Activated CD8-positive, alpha-beta T cell treated with anti-CD3 and anti-CD28 coated beads, Interleukin-2, amount 10 ng/mL, durations not matched to agents 7 days and 5 days (primary cell): ENCODE measurements around the gene PHF23. TPM values are rescaled to one million over a fixed set of nuclear protein-coding genes. Genes with fewer than 3 reads are reported as not detected.
A peak's percentile ranks its signal among the peaks of the same experiment; 100 is the strongest.

Experiments
- ATAC-seq: fragments of 150-1000 bp; cut with Tn5 transposase; one replicate; pipeline ENCODE4 v1.10.0; 2021; ENCODE audit warnings: moderate library complexity
- CTCF ChIA-PET: fragments of 350-600 bp; sonication (Branson Sonifier 250); formaldehyde crosslinking; loops from one replicate; lab custom pipeline; 2021; ENCODE audit warnings: antibody characterized with exemption; lab: Charles Lee
- POLR2A ChIA-PET: fragments of 350-600 bp; sonication (Branson Sonifier 250); formaldehyde crosslinking; loops from one replicate; lab custom pipeline; 2021; ENCODE audit warnings: antibody characterized with exemption; lab: Charles Lee
- DNase-seq: peaks from one replicate; pipeline ENCODE4 v3.0.0-alpha.2; 2020
- H3K27ac Mint-ChIP-seq: one replicate; pipeline ENCODE4 v1.8.0; 2021; ENCODE audit warnings: mild to moderate bottlenecking, mixed read lengths
- H3K27me3 Mint-ChIP-seq: one replicate; pipeline ENCODE4 v1.8.0; 2021; ENCODE audit warnings: low read depth, mixed read lengths
- H3K36me3 Mint-ChIP-seq: one replicate; pipeline ENCODE4 v1.8.0; 2021; ENCODE audit warnings: low read depth, mixed read lengths
- H3K4me1 Mint-ChIP-seq: one replicate; pipeline ENCODE4 v1.8.0; 2021; ENCODE audit warnings: low read depth, mixed read lengths
- H3K4me3 Mint-ChIP-seq: one replicate; pipeline ENCODE4 v1.8.0; 2021; ENCODE audit warnings: mild to moderate bottlenecking, mixed read lengths
- H3K9me3 Mint-ChIP-seq: one replicate; pipeline ENCODE4 v1.8.0; 2022; ENCODE audit warnings: mixed read lengths; ENCODE audit not compliant: insufficient read depth
- total RNA-seq, 2 experiments: library from RNA; stranded (reverse); gene quantifications; one replicate each; pipeline ENCODE4 v1.2.3, GENCODE V29; 2021

The PHF23 gene
- total RNA-seq, 2 experiments from 2014 or later = 53.6 to 57.9 TPM

GRCh38 chr17:7266784-7267183 is 27.5 kb upstream of the PHF23 start:
- POLR2A ChIA-PET = interaction anchor here (0.6 to 1.2 kb wide), 2 partner anchors 28 to 169 kb away, joined by 3 read pairs; partner anchors contain the start of gene PHF23
- H3K9me3 Mint-ChIP-seq = no peaks in the 10 kb centered on the region

GRCh38 chr17:7263801-7264078 is 24.5 kb upstream of the PHF23 start:
- ChIA-PET CTCF (interaction anchor here (1.6 kb wide), 1 partner anchor 33 kb away, joined by 4 read pairs; no protein-coding TSS in a partner anchor), POLR2A (interaction anchor here (0.6 kb wide), 1 partner anchor 49 kb away, joined by 3 read pairs; no protein-coding TSS in a partner anchor)
- no peak for DNase-seq
- Mint-ChIP-seq H3K27me3 (peaks cover 29% of the 10 kb centered on the region), H3K9me3 (no peaks in the 10 kb centered on the region), H3K4me3 (no peak overlapping the region), H3K36me3 (peaks cover 8% of the 10 kb centered on the region), H3K4me1 (peaks cover 26% of the 10 kb centered on the region), H3K27ac (no peak overlapping the region)
- ATAC-seq = no peak

More at GRCh38 chr17:7266784-7267183, 27.5 kb upstream of the PHF23 start:
- no peak for ATAC-seq
- Mint-ChIP-seq H3K27ac (no peak overlapping the region), H3K27me3 (peaks cover 31% of the 10 kb centered on the region), H3K36me3 (no peaks in the 10 kb centered on the region), H3K4me1 (peaks cover 20% of the 10 kb centered on the region), H3K4me3 (no peak overlapping the region)
- CTCF ChIA-PET = interaction anchor here (0.6 to 2.8 kb wide), 6 partner anchors 15 to 421 kb away, joined by 3 to 18 read pairs (median 3); partner anchors contain the start of genes NEURL4, SLC2A4 and TP53
- DNase-seq = no peak

GRCh38 chr17:7262935-7263800 is 23.9 kb upstream of the PHF23 start:
- Mint-ChIP-seq H3K27me3 (peaks cover 27% of the 10 kb centered on the region), H3K27ac (peak overlapping the region; percentile 77), H3K9me3 (no peaks in the 10 kb centered on the region), H3K4me1 (peaks cover 26% of the 10 kb centered on the region), H3K36me3 (peaks cover 12% of the 10 kb centered on the region), H3K4me3 (peak overlapping the region; percentile 54)
- CTCF ChIA-PET = interaction anchor here (1.6 kb wide), 1 partner anchor 34 kb away, joined by 4 read pairs; no protein-coding TSS in a partner anchor
- peak; percentile 16 for ATAC-seq
- DNase-seq = peak; percentile 46
- POLR2A ChIA-PET = interaction anchor here (0.6 kb wide), 2 partner anchors 50 to 221 kb away, joined by 3 to 5 read pairs; no protein-coding TSS in a partner anchor

- POLR2A ChIA-PET = interaction anchor here (1.0 kb wide), 1 partner anchor 42 kb away, joined by 3 read pairs; the partner anchor contains the start of genes ACADVL and DLG4
- peaks cover 26% of the 10 kb centered on the region for H3K4me1 Mint-ChIP-seq
- peak within 1 kb of the TSS; percentile 77 for H3K27ac Mint-ChIP-seq
- DNase-seq (no peak), ATAC-seq (no peak)
- CTCF ChIA-PET = no interaction called here
- H3K36me3 Mint-ChIP-seq = peaks cover 12% of the 10 kb centered on the region
- no peaks in the 10 kb centered on the region for H3K9me3 Mint-ChIP-seq
- H3K27me3 Mint-ChIP-seq = peaks cover 27% of the 10 kb centered on the region
- H3K4me3 Mint-ChIP-seq = peak within 1 kb of the TSS; percentile 63
These were observed 23.1 kb upstream of the PHF23 start, which contains the start of gene CLDN7 for GRCh38 chr17:7262192-7262934. Gene CLDN7, minus strand, starts transcription at chr17:7262478. Its CDS starts 435 bp downstream, at chr17:7262043.

- H3K9me3 Mint-ChIP-seq = no peaks in the 10 kb centered on the region
- DNase-seq = peak; percentile 31
- peaks cover 16% of the 10 kb centered on the region for H3K36me3 Mint-ChIP-seq
- ATAC-seq = peak; percentile 42
- H3K27me3 Mint-ChIP-seq = peaks cover 24% of the 10 kb centered on the region
- H3K4me1 Mint-ChIP-seq = peaks cover 29% of the 10 kb centered on the region
- ChIA-PET CTCF (interaction anchor here (0.6 kb wide), 1 partner anchor 354 kb away, joined by 3 read pairs; no protein-coding TSS in a partner anchor), POLR2A (interaction anchor here (1.0 kb wide), 1 partner anchor 41 kb away, joined by 3 read pairs; the partner anchor contains the start of genes ACADVL and DLG4)
- H3K27ac Mint-ChIP-seq = peak overlapping the region; percentile 61
- peak overlapping the region; percentile 63 for H3K4me3 Mint-ChIP-seq
These were observed 22.3 kb upstream of the PHF23 start for GRCh38 chr17:7261379-7262191.

- POLR2A ChIA-PET = interaction anchor here (0.7 to 1.0 kb wide), 3 partner anchors 17 to 265 kb away, joined by 3 read pairs; partner anchors contain the start of genes ACADVL and DLG4
- peaks cover 33% of the 10 kb centered on the region for H3K4me1 Mint-ChIP-seq
- H3K27me3 Mint-ChIP-seq = peaks cover 24% of the 10 kb centered on the region
- DNase-seq (peak; percentile 47), ATAC-seq (peak; percentile 62)
- CTCF ChIA-PET = interaction anchor here (0.6 to 1.3 kb wide), 2 partner anchors 36 to 354 kb away, joined by 3 to 4 read pairs; no protein-coding TSS in a partner anchor
- no peaks in the 10 kb centered on the region for H3K9me3 Mint-ChIP-seq
- peak overlapping the region; percentile 52 for H3K4me3 Mint-ChIP-seq
- H3K27ac Mint-ChIP-seq = no peak overlapping the region
- H3K36me3 Mint-ChIP-seq = peaks cover 20% of the 10 kb centered on the region
These were observed 21.6 kb upstream of the PHF23 start for GRCh38 chr17:7260651-7261378.

GRCh38 chr17:7260151-7260550 is 20.9 kb upstream of the PHF23 start:
- POLR2A ChIA-PET = interaction anchor here (0.7 kb wide), 2 partner anchors 17 to 265 kb away, joined by 3 read pairs; no protein-coding TSS in a partner anchor
- peaks cover 24% of the 10 kb centered on the region for H3K27me3 Mint-ChIP-seq
- ATAC-seq (no peak), DNase-seq (no peak)
- CTCF ChIA-PET = interaction anchor here (1.3 kb wide), 1 partner anchor 37 kb away, joined by 4 read pairs; no protein-coding TSS in a partner anchor
- peaks cover 20% of the 10 kb centered on the region for H3K36me3 Mint-ChIP-seq
- no peak overlapping the region for H3K27ac Mint-ChIP-seq
- no peak overlapping the region for H3K4me3 Mint-ChIP-seq
- peaks cover 33% of the 10 kb centered on the region for H3K4me1 Mint-ChIP-seq
- no peaks in the 10 kb centered on the region for H3K9me3 Mint-ChIP-seq

GRCh38 chr17:7259555-7259889 is 20.3 kb upstream of the PHF23 start:
- Mint-ChIP-seq H3K9me3 (no peaks in the 10 kb centered on the region), H3K27ac (no peak overlapping the region), H3K36me3 (peaks cover 25% of the 10 kb centered on the region), H3K4me3 (no peak overlapping the region), H3K4me1 (peaks cover 37% of the 10 kb centered on the region), H3K27me3 (peaks cover 23% of the 10 kb centered on the region)
- ChIA-PET CTCF (interaction anchor here (1.3 kb wide), 1 partner anchor 37 kb away, joined by 4 read pairs; no protein-coding TSS in a partner anchor), POLR2A (no interaction called here)
- DNase-seq (no peak), ATAC-seq (no peak)

- Mint-ChIP-seq H3K36me3 (peaks cover 30% of the 10 kb centered on the region), H3K9me3 (no peaks in the 10 kb centered on the region), H3K4me3 (no peak overlapping the region), H3K4me1 (peaks cover 41% of the 10 kb centered on the region), H3K27ac (no peak overlapping the region), H3K27me3 (peaks cover 20% of the 10 kb centered on the region)
- ATAC-seq = no peak
- DNase-seq = no peak
- ChIA-PET POLR2A (no interaction called here), CTCF (interaction anchor here (0.7 to 1.3 kb wide), 2 partner anchors 38 to 330 kb away, joined by 3 to 4 read pairs; no protein-coding TSS in a partner anchor)
These were observed 19.7 kb upstream of the PHF23 start for GRCh38 chr17:7258731-7259554.
